Osteocyte (in vitro differentiated cells): Measurements from ENCODE around the gene ABHD5. TPM values are rescaled to one million over a fixed set of nuclear protein-coding genes. Genes with fewer than 3 reads are reported as not detected.

Experiments
- DNase-seq: peaks from one replicate; pipeline ENCODE4 v3.0.0; 2021; ENCODE audit warnings: mixed read lengths; ENCODE audit not compliant: unreplicated experiment; ENCODE audit errors: extremely low spot score
- H3K27ac Mint-ChIP-seq: one replicate; pipeline ENCODE4 v1.8.0; 2021; ENCODE audit warnings: mild to moderate bottlenecking, mixed read lengths; ENCODE audit not compliant: unreplicated experiment
- H3K27me3 Mint-ChIP-seq: one replicate; pipeline ENCODE4 v1.8.0; 2021; ENCODE audit warnings: mixed read lengths; ENCODE audit not compliant: unreplicated experiment
- H3K36me3 Mint-ChIP-seq: one replicate; pipeline ENCODE4 v1.8.0; 2021; ENCODE audit warnings: mixed read lengths; ENCODE audit not compliant: unreplicated experiment
- H3K4me1 Mint-ChIP-seq: one replicate; pipeline ENCODE4 v1.8.0; 2021; ENCODE audit warnings: mixed read lengths; ENCODE audit not compliant: unreplicated experiment
- H3K4me3 Mint-ChIP-seq: one replicate; pipeline ENCODE4 v1.8.0; 2021; ENCODE audit warnings: mild to moderate bottlenecking, moderate library complexity, mixed read lengths; ENCODE audit not compliant: unreplicated experiment
- H3K9me3 Mint-ChIP-seq: one replicate; pipeline ENCODE4 v1.8.0; 2021; ENCODE audit warnings: mixed read lengths; ENCODE audit not compliant: unreplicated experiment
- CTCF ChIP-seq: fragments of 200-600 bp; sonication (generic); IDR thresholded peaks from 2 replicates; pipeline ENCODE4 v1.5.0; 2021; ENCODE audit warnings: antibody characterized with exemption, mild to moderate bottlenecking, moderate library complexity
- total RNA-seq: library from RNA; stranded (reverse); gene quantifications from 2 replicates; pipeline ENCODE4 v1.2.1, GENCODE V29; 2021

ABHD5 gene
- total RNA-seq, 1 donor from 2014 or later = 10.2 TPM

- DNase-seq = no peak
Measured at GRCh38 chr3:43773273-43774094, 82.7 kb downstream of the ABHD5 start.

GRCh38 chr3:43774799-43775198, 84.1 kb downstream of the ABHD5 start:
- Mint-ChIP-seq H3K27ac (no peak overlapping the region), H3K4me3 (no peak overlapping the region), H3K4me1 (no peaks in the 10 kb centered on the region), H3K9me3 (no peaks in the 10 kb centered on the region), H3K27me3 (peaks cover 2% of the 10 kb centered on the region), H3K36me3 (no peaks in the 10 kb centered on the region)
- DNase-seq = no peak
- no peak for TF ChIP-seq CTCF

More at GRCh38 chr3:43773273-43774094, 82.7 kb downstream of the ABHD5 start:
- no peak for TF ChIP-seq CTCF
- H3K27ac Mint-ChIP-seq = no peak overlapping the region
- H3K36me3 Mint-ChIP-seq = no peaks in the 10 kb centered on the region
- no peak overlapping the region for H3K4me3 Mint-ChIP-seq
- no peaks in the 10 kb centered on the region for H3K27me3 Mint-ChIP-seq
- no peaks in the 10 kb centered on the region for H3K9me3 Mint-ChIP-seq
- H3K4me1 Mint-ChIP-seq = peaks cover 5% of the 10 kb centered on the region

- no peak for DNase-seq
Measured at GRCh38 chr3:43776101-43776500, 85.4 kb downstream of the ABHD5 start.

GRCh38 chr3:43779850-43780249, 89.1 kb downstream of the ABHD5 start:
- Mint-ChIP-seq H3K9me3 (no peaks in the 10 kb centered on the region), H3K27me3 (peaks cover 14% of the 10 kb centered on the region), H3K4me1 (no peaks in the 10 kb centered on the region), H3K4me3 (no peak overlapping the region), H3K36me3 (no peaks in the 10 kb centered on the region), H3K27ac (no peak overlapping the region)
- DNase-seq = peak; percentile 38
- no peak for TF ChIP-seq CTCF

More at GRCh38 chr3:43776101-43776500, 85.4 kb downstream of the ABHD5 start:
- Mint-ChIP-seq H3K36me3 (no peaks in the 10 kb centered on the region), H3K27me3 (peaks cover 5% of the 10 kb centered on the region), H3K27ac (no peak overlapping the region), H3K4me1 (no peaks in the 10 kb centered on the region), H3K9me3 (no peaks in the 10 kb centered on the region), H3K4me3 (no peak overlapping the region)
- TF ChIP-seq CTCF = no peak

- peak; percentile 66 for DNase-seq
- H3K9me3 Mint-ChIP-seq = no peaks in the 10 kb centered on the region
- no peaks in the 10 kb centered on the region for H3K36me3 Mint-ChIP-seq
- no peak overlapping the region for H3K27ac Mint-ChIP-seq
- no peak for TF ChIP-seq CTCF
- H3K4me3 Mint-ChIP-seq = no peak overlapping the region
- H3K27me3 Mint-ChIP-seq = peaks cover 27% of the 10 kb centered on the region
- H3K4me1 Mint-ChIP-seq = no peaks in the 10 kb centered on the region
Measured at GRCh38 chr3:43782541-43782940, 91.8 kb downstream of the ABHD5 start.

Other genes with a start within 250 kb of the ABHD5 start
- 32.8 and 33.9 TPM in 2 replicates for gene ANO10, start 68.9 kb upstream of the ABHD5 start, total RNA-seq